Immature natural killer cell (primary cell): Measurements from ENCODE around the gene AP4E1. TPM values are rescaled to one million over a fixed set of nuclear protein-coding genes. Genes with fewer than 3 reads are reported as not detected.

Experiments used
- DNase-seq, 3 donors: peaks; one replicate each; pipeline ENCODE4 v3.0.0; 2022; ENCODE audit warnings: mixed read lengths in 1 of 3
- H3K27ac Mint-ChIP-seq, 6 donors: one replicate each; pipeline ENCODE4 v1.8.0; 2020; ENCODE audit warnings: mixed read lengths in 6 of 6, mild to moderate bottlenecking in 5 of 6, inconsistent platforms in 4 of 6, moderate library complexity in 3 of 6
- H3K27me3 Mint-ChIP-seq, 3 donors: one replicate each; pipeline ENCODE4 v1.8.0; 2020 to 2021; ENCODE audit warnings: low read depth in 3 of 3, mild to moderate bottlenecking in 3 of 3, mixed read lengths in 3 of 3, moderate library complexity in 3 of 3, inconsistent platforms in 1 of 3
- H3K36me3 Mint-ChIP-seq, 3 donors: one replicate each; pipeline ENCODE4 v1.8.0; 2020; ENCODE audit warnings: mixed read lengths in 3 of 3, inconsistent platforms in 2 of 3, mild to moderate bottlenecking in 2 of 3
- H3K4me1 Mint-ChIP-seq, 2 donors: one replicate each; pipeline ENCODE4 v1.8.0; 2020; ENCODE audit warnings: inconsistent platforms in 2 of 2, mild to moderate bottlenecking in 2 of 2, mixed read lengths in 2 of 2, moderate library complexity in 1 of 2
- H3K4me3 Mint-ChIP-seq, 5 donors: one replicate each; pipeline ENCODE4 v1.8.0; 2020; ENCODE audit warnings: mild to moderate bottlenecking in 5 of 5, mixed read lengths in 5 of 5, inconsistent platforms in 3 of 5, moderate library complexity in 3 of 5
- H3K9me3 Mint-ChIP-seq, 6 donors: one replicate each; pipeline ENCODE4 v1.8.0; 2020; ENCODE audit warnings: mild to moderate bottlenecking in 6 of 6, mixed read lengths in 6 of 6, inconsistent platforms in 4 of 6, moderate library complexity in 3 of 6
- polyA plus RNA-seq, 3 donors: library from polyadenylated mRNA; unstranded; fragments of 300-500 nt; fragmentation: Illumina TruSeq; gene quantifications; one replicate each; pipeline ENCODE4 v1.2.3, GENCODE V29; 2021

Gene AP4E1
- polyA plus RNA-seq, 3 donors from 2014 or later: 2.3 to 7.0 (median 3.2) TPM

- H3K36me3 Mint-ChIP-seq: peaks cover 56 to 68% (median 61%) of the 10 kb centered on the region in 3 donors
- H3K27me3 Mint-ChIP-seq: peaks cover 0 to 2% (median 0%) of the 10 kb centered on the region in 3 donors
- H3K4me1 Mint-ChIP-seq: peaks cover 2 to 16% of the 10 kb centered on the region in 2 donors
- H3K4me3 Mint-ChIP-seq: no peak overlapping the region
- H3K9me3 Mint-ChIP-seq: peaks cover 14 to 32% (median 25%) of the 10 kb centered on the region in 6 donors
- DNase-seq: no peak
- H3K27ac Mint-ChIP-seq: no peak overlapping the region
Measured at GRCh38 chr15:50973605-50974004, 65.1 kb downstream of the AP4E1 start.

GRCh38 chr15:50977162-50977561 is 68.7 kb downstream of the AP4E1 start:
- H3K4me1 Mint-ChIP-seq: peaks cover 10 to 35% of the 10 kb centered on the region in 2 donors
- H3K9me3 Mint-ChIP-seq: peaks cover 0 to 4% (median 2%) of the 10 kb centered on the region in 6 donors
- DNase-seq: no peak
- H3K27ac Mint-ChIP-seq: no peak overlapping the region
- H3K36me3 Mint-ChIP-seq: peaks cover 35 to 53% (median 39%) of the 10 kb centered on the region in 3 donors
- H3K27me3 Mint-ChIP-seq: peaks cover 0 to 2% (median 0%) of the 10 kb centered on the region in 3 donors
- no peak overlapping the region for H3K4me3 Mint-ChIP-seq

GRCh38 chr15:50978580-50978979 is 70.1 kb downstream of the AP4E1 start:
- H3K36me3 Mint-ChIP-seq: peaks cover 29 to 53% (median 38%) of the 10 kb centered on the region in 3 donors
- H3K4me1 Mint-ChIP-seq: peaks cover 10 to 35% of the 10 kb centered on the region in 2 donors
- H3K9me3 Mint-ChIP-seq: peaks cover 0 to 3% (median 0%) of the 10 kb centered on the region in 6 donors

GRCh38 chr15:50979041-50979440 is 70.6 kb downstream of the AP4E1 start:
- Mint-ChIP-seq H3K27me3 (no peaks in the 10 kb centered on the region), H3K4me3 (peak overlapping the region in 4 of 5 donors; percentile 22 to 62 (median 41)), H3K9me3 (peaks cover 0 to 3% (median 0%) of the 10 kb centered on the region in 6 donors), H3K4me1 (peaks cover 10 to 35% of the 10 kb centered on the region in 2 donors), H3K36me3 (peaks cover 31 to 54% (median 40%) of the 10 kb centered on the region in 3 donors), H3K27ac (peak overlapping the region; percentile 3 to 75 (median 62))
- no peak for DNase-seq

More at GRCh38 chr15:50978580-50978979, 70.1 kb downstream of the AP4E1 start:
- no peak for DNase-seq
- H3K27me3 Mint-ChIP-seq: peaks cover 0 to under 1% (median 0%) of the 10 kb centered on the region in 3 donors
- peak overlapping the region in 1 of 5 donors; percentile 62 for H3K4me3 Mint-ChIP-seq
- peak overlapping the region in 5 of 6 donors; percentile 3 to 75 (median 62) for H3K27ac Mint-ChIP-seq

GRCh38 chr15:50993598-50993997 is 85.1 kb downstream of the AP4E1 start:
- no peak for DNase-seq
- Mint-ChIP-seq H3K9me3 (no peaks in the 10 kb centered on the region), H3K27ac (peak overlapping the region in 1 of 6 donors; percentile 46), H3K4me3 (no peak overlapping the region), H3K36me3 (peaks cover 20 to 32% (median 25%) of the 10 kb centered on the region in 3 donors), H3K4me1 (no peaks in the 10 kb centered on the region), H3K27me3 (no peaks in the 10 kb centered on the region)

- DNase-seq: no peak
- no peaks in the 10 kb centered on the region for H3K4me1 Mint-ChIP-seq
- H3K27me3 Mint-ChIP-seq: no peaks in the 10 kb centered on the region
- peaks cover 36 to 47% (median 46%) of the 10 kb centered on the region in 3 donors for H3K36me3 Mint-ChIP-seq
- no peaks in the 10 kb centered on the region for H3K9me3 Mint-ChIP-seq
- H3K27ac Mint-ChIP-seq: peak overlapping the region in 1 of 6 donors; percentile 37
- H3K4me3 Mint-ChIP-seq: no peak overlapping the region
Measured at GRCh38 chr15:50996641-50997040, 88.2 kb downstream of the AP4E1 start.

GRCh38 chr15:50997371-50998051 is 89.0 kb downstream of the AP4E1 start:
- no peak overlapping the region for H3K27ac Mint-ChIP-seq
- H3K4me3 Mint-ChIP-seq: no peak overlapping the region
- no peaks in the 10 kb centered on the region for H3K27me3 Mint-ChIP-seq
- no peaks in the 10 kb centered on the region for H3K9me3 Mint-ChIP-seq
- no peaks in the 10 kb centered on the region for H3K4me1 Mint-ChIP-seq
- peaks cover 43 to 52% (median 52%) of the 10 kb centered on the region in 3 donors for H3K36me3 Mint-ChIP-seq
- DNase-seq: no peak

- DNase-seq: no peak
- H3K9me3 Mint-ChIP-seq: peaks cover 0 to 3% (median 0%) of the 10 kb centered on the region in 6 donors
- H3K4me1 Mint-ChIP-seq: no peaks in the 10 kb centered on the region
- H3K27ac Mint-ChIP-seq: no peak overlapping the region
- H3K4me3 Mint-ChIP-seq: no peak overlapping the region
- H3K27me3 Mint-ChIP-seq: no peaks in the 10 kb centered on the region
- peaks cover 35 to 55% (median 53%) of the 10 kb centered on the region in 3 donors for H3K36me3 Mint-ChIP-seq
Measured at GRCh38 chr15:51004103-51004551, 95.6 kb downstream of the AP4E1 start.

GRCh38 chr15:51006336-51006985 is 98.0 kb downstream of the AP4E1 start:
- no peak for DNase-seq
- Mint-ChIP-seq H3K4me3 (no peak overlapping the region), H3K36me3 (peaks cover 26 to 56% (median 41%) of the 10 kb centered on the region in 3 donors), H3K4me1 (no peaks in the 10 kb centered on the region), H3K27ac (peak overlapping the region in 1 of 6 donors; percentile 8), H3K27me3 (no peaks in the 10 kb centered on the region), H3K9me3 (peaks cover 0 to 3% (median 0%) of the 10 kb centered on the region in 6 donors)

GRCh38 chr15:51007131-51007666 is 98.7 kb downstream of the AP4E1 start:
- Mint-ChIP-seq H3K36me3 (peaks cover 21 to 55% (median 37%) of the 10 kb centered on the region in 3 donors), H3K27me3 (no peaks in the 10 kb centered on the region)
- DNase-seq: no peak

GRCh38 chr15:51011212-51011611 is 102.7 kb downstream of the AP4E1 start:
- H3K36me3 Mint-ChIP-seq: peaks cover 14 to 49% (median 34%) of the 10 kb centered on the region in 3 donors
- peaks cover 0 to 3% (median 0%) of the 10 kb centered on the region in 6 donors for H3K9me3 Mint-ChIP-seq

More at GRCh38 chr15:51007131-51007666, 98.7 kb downstream of the AP4E1 start:
- Mint-ChIP-seq H3K9me3 (peaks cover 0 to 3% (median 0%) of the 10 kb centered on the region in 6 donors), H3K4me3 (no peak overlapping the region), H3K27ac (no peak overlapping the region), H3K4me1 (no peaks in the 10 kb centered on the region)

GRCh38 chr15:51016615-51017014 is 108.1 kb downstream of the AP4E1 start:
- no peaks in the 10 kb centered on the region for H3K9me3 Mint-ChIP-seq
- peaks cover 10 to 23% (median 16%) of the 10 kb centered on the region in 3 donors for H3K36me3 Mint-ChIP-seq
- H3K27me3 Mint-ChIP-seq: peaks cover 0 to 2% (median 2%) of the 10 kb centered on the region in 3 donors
- H3K27ac Mint-ChIP-seq: no peak overlapping the region
- no peak overlapping the region for H3K4me3 Mint-ChIP-seq
- no peaks in the 10 kb centered on the region for H3K4me1 Mint-ChIP-seq
- no peak for DNase-seq

More at GRCh38 chr15:51011212-51011611, 102.7 kb downstream of the AP4E1 start:
- Mint-ChIP-seq H3K27ac (no peak overlapping the region), H3K4me1 (no peaks in the 10 kb centered on the region), H3K4me3 (no peak overlapping the region), H3K27me3 (no peaks in the 10 kb centered on the region)
- DNase-seq: no peak

GRCh38 chr15:51022206-51022605 is 113.7 kb downstream of the AP4E1 start:
- Mint-ChIP-seq H3K27ac (no peak overlapping the region), H3K27me3 (peaks cover 0 to 4% (median 2%) of the 10 kb centered on the region in 3 donors), H3K9me3 (no peaks in the 10 kb centered on the region), H3K4me3 (no peak overlapping the region), H3K4me1 (no peaks in the 10 kb centered on the region), H3K36me3 (peaks cover 17 to 21% (median 18%) of the 10 kb centered on the region in 3 donors)
- no peak for DNase-seq
